Naive thymus-derived CD8-positive, alpha-beta T cell (primary cell): ENCODE data around the gene PDE11A. TPM values are rescaled to one million over a fixed set of nuclear protein-coding genes. Genes with fewer than 3 reads are reported as not detected.

Source experiments
- ATAC-seq, 2 donors: fragments of 150-1000 bp; cut with Tn5 transposase in 1 of 2; sonication (Bioruptor Pico), chemical (Tn5 transposase) in 1 of 2; 1 replicate in 1 of 2; 2 replicates in 1 of 2; pipeline ENCODE4 v1.10.0; 2021; ENCODE audit warnings: mild to moderate bottlenecking in 2 of 2, moderate library complexity in 2 of 2
- POLR2A ChIA-PET: fragments of 350-600 bp; sonication (Branson Sonifier 250); formaldehyde crosslinking; loops from one replicate; lab custom pipeline; 2021; ENCODE audit warnings: antibody characterized with exemption; lab: Charles Lee
- DNase-seq, 10 donors: peaks; one replicate each; pipeline versions ENCODE4 v3.0.0 to v3.0.0-alpha.2; 2020 to 2022
- H3K27ac Mint-ChIP-seq, 10 donors: one replicate each; pipeline ENCODE4 v1.8.0; 2020 to 2022; ENCODE audit warnings: mild to moderate bottlenecking in 10 of 10, mixed read lengths in 10 of 10, moderate library complexity in 4 of 10, inconsistent platforms in 1 of 10
- H3K27me3 Mint-ChIP-seq, 5 donors: one replicate each; pipeline ENCODE4 v1.8.0; 2021 to 2022; ENCODE audit warnings: mixed read lengths in 5 of 5
- H3K36me3 Mint-ChIP-seq, 3 donors: one replicate each; pipeline ENCODE4 v1.8.0; 2020 to 2022; ENCODE audit warnings: mixed read lengths in 3 of 3, mild to moderate bottlenecking in 2 of 3, inconsistent platforms in 1 of 3
- H3K4me1 Mint-ChIP-seq, 4 donors: one replicate each; pipeline ENCODE4 v1.8.0; 2021 to 2022; ENCODE audit warnings: mixed read lengths in 4 of 4
- H3K4me3 Mint-ChIP-seq, 10 donors: one replicate each; pipeline ENCODE4 v1.8.0; 2020 to 2022; ENCODE audit warnings: mild to moderate bottlenecking in 10 of 10, mixed read lengths in 10 of 10, moderate library complexity in 6 of 10, inconsistent platforms in 1 of 10
- H3K9me3 Mint-ChIP-seq, 9 donors: one replicate each; pipeline ENCODE4 v1.8.0; 2020 to 2022; ENCODE audit warnings: mixed read lengths in 9 of 9, mild to moderate bottlenecking in 3 of 9, inconsistent platforms in 1 of 9, moderate library complexity in 1 of 9
- polyA plus RNA-seq, 3 donors: library from polyadenylated mRNA; unstranded; fragments of 300-500 nt; fragmentation: Illumina TruSeq; gene quantifications; one replicate each; pipeline ENCODE4 v1.2.3, GENCODE V29; 2021
- total RNA-seq, 8 experiments: library from RNA in 2 of 8; stranded (reverse) in 2 of 8; gene quantifications; one replicate each; pipeline ENCODE4 v1.2.3 and lab custom pipeline; 2021 to 2026

Gene PDE11A
- total and polyA plus RNA-seq, 5 experiments from 2014 or later, result not detected

DNA sequence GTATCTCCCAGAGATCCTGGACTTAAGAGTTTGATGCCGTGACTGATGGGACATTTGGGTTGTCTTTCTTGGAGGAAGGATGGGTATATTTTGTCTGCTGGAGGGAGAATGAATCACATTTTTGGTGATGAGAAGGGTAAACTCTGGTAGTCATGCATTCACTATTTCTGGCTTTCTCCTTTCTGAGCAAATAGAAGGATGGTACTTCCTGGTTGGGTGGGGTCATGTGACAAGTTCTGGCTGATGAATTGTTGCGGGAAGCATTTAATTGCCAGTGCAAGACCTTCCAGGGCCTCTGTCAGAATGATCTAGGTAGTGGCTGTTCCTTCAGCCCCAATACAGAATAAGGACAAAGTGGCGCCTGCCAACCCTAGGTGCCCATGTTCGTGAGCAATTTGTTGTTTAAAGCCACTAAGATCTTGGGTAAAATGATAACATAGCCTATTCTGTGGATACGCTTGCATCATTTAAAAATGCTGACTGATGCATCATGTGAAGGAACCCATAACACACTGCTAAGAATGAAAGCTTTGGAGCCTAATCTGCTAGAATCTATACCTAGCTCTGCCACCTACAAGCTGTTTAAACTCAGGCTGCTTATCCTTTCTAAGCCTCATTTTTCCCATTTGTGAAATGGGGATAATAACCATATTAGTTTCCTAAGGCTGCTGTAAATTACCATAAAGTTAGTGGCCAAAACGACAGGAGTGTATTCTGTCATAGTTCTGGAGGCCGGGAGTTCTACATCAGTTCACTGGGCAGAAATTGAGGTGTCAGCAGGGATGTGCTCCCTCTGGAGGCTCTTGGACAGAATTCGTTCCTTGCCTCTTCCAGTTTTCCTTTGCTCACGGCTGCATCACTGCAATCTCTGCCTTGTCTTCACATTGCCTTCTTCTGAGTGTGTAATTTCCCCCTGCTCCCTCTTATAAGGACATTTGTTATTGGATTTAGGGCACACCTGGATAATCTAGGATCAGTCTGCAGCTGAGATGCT, 398.7 kb downstream of the PDE11A start:
- no peak for DNase-seq
- H3K27me3 Mint-ChIP-seq, result peaks cover 4 to 27% (median 9%) of the 10 kb centered on the region in 5 donors
- POLR2A ChIA-PET, result no interaction called here
- H3K9me3 Mint-ChIP-seq, result no peaks in the 10 kb centered on the region
- H3K4me3 Mint-ChIP-seq, result no peak overlapping the region
- H3K27ac Mint-ChIP-seq, result no peak overlapping the region
- peaks cover 0 to 2% (median 0%) of the 10 kb centered on the region in 4 donors for H3K4me1 Mint-ChIP-seq
- no peak for ATAC-seq
- no peaks in the 10 kb centered on the region for H3K36me3 Mint-ChIP-seq

GRCh38 chr2:177671662-177672061, 400.9 kb downstream of the PDE11A start:
- H3K27ac Mint-ChIP-seq, result no peak overlapping the region
- no peaks in the 10 kb centered on the region for H3K4me1 Mint-ChIP-seq
- DNase-seq (no peak), ATAC-seq (no peak)
- no peaks in the 10 kb centered on the region for H3K9me3 Mint-ChIP-seq
- POLR2A ChIA-PET, result no interaction called here
- peaks cover 4 to 27% (median 9%) of the 10 kb centered on the region in 5 donors for H3K27me3 Mint-ChIP-seq
- H3K4me3 Mint-ChIP-seq, result no peak overlapping the region
- no peaks in the 10 kb centered on the region for H3K36me3 Mint-ChIP-seq

GRCh38 chr2:177670791-177671535, 401.6 kb downstream of the PDE11A start:
- H3K27me3 Mint-ChIP-seq, result peaks cover 4 to 24% (median 5%) of the 10 kb centered on the region in 5 donors
- DNase-seq (no peak), ATAC-seq (no peak)
- POLR2A ChIA-PET, result no interaction called here
- H3K9me3 Mint-ChIP-seq, result no peaks in the 10 kb centered on the region
- no peaks in the 10 kb centered on the region for H3K4me1 Mint-ChIP-seq
- no peaks in the 10 kb centered on the region for H3K36me3 Mint-ChIP-seq
- no peak overlapping the region for H3K4me3 Mint-ChIP-seq
- H3K27ac Mint-ChIP-seq, result no peak overlapping the region

DNA sequence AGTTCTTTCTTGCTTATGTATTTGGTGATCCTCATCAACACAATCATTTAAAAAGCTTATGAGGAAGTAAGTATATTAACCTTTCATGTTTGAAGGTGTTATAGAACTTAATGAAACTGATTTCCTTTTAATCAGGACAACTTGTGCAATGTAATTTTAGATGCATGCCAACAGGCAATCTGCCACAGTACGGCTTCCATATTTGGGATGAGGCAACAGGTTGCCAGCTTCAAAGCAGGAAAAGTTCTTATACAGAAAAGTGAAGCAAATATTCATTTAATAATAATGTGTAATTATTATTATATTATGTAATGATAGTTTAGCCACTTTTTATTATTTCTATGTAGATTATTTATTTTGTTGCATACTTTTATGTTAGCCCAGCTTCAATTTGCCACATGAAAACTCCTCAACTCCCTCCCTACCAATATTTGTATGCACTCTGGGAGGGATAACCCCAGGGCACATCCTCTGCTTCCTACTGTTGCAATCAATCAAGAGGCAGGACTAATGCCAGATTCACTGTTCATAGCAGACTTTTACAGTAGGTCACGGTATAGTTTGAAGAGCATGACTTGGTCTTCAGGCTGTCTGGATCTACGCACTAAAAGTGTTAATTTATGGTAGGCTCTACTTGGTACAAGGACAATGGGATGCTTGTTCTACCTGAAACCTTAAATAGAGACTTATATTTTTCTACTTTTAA, 402.8 kb downstream of the PDE11A start:
- H3K9me3 Mint-ChIP-seq, result no peaks in the 10 kb centered on the region
- H3K27ac Mint-ChIP-seq, result no peak overlapping the region
- POLR2A ChIA-PET, result no interaction called here
- DNase-seq (no peak), ATAC-seq (no peak)
- peaks cover 0 to 17% (median 4%) of the 10 kb centered on the region in 5 donors for H3K27me3 Mint-ChIP-seq
- H3K4me1 Mint-ChIP-seq, result no peaks in the 10 kb centered on the region
- H3K4me3 Mint-ChIP-seq, result no peak overlapping the region
- no peaks in the 10 kb centered on the region for H3K36me3 Mint-ChIP-seq

DNA sequence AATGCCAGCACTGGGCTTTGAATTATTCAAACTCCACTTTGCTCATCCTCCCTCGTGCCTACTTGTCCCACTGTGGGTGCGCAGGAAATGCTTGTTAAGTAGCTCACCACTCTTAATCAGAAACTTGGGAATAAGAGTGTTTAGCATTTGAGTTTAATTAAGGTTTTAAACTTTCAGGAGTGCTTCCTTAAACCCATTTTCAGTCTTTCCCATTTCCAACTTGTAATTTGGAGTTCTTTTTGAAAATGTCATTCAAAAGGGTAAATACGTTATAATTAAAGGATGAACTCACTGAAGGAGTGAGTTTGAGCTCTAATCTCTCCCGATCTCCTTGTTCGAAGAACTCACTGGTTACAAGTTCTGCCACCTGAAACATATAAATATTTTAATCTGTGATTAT, 403.4 kb downstream of the PDE11A start:
- H3K4me3 Mint-ChIP-seq, result no peak overlapping the region
- ATAC-seq (no peak), DNase-seq (no peak)
- H3K27ac Mint-ChIP-seq, result no peak overlapping the region
- H3K9me3 Mint-ChIP-seq, result no peaks in the 10 kb centered on the region
- no peaks in the 10 kb centered on the region for H3K4me1 Mint-ChIP-seq
- POLR2A ChIA-PET, result no interaction called here
- H3K36me3 Mint-ChIP-seq, result no peaks in the 10 kb centered on the region
- peaks cover 0 to 17% (median 3%) of the 10 kb centered on the region in 5 donors for H3K27me3 Mint-ChIP-seq

DNA sequence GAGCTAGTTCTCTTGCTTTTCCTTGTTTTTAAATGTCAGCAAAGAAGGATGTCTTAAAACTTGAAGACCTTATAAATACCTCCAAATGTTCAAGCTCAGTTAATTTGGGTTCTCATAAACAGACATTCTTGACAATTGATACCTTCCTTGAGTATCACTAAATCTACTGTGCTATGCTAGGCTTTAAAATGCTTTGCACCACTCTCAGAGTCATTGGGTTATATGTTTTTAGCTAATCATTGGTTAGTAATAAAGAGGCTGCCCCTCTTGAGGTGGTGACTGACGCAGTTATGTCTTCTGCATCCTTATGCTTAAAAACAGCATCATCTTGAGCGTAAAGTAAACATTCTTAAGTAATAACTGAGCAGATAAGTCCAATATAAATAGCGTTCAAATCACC, 404.0 kb downstream of the PDE11A start:
- ATAC-seq (no peak), DNase-seq (no peak)
- Mint-ChIP-seq H3K4me3 (no peak overlapping the region), H3K9me3 (no peaks in the 10 kb centered on the region), H3K4me1 (no peaks in the 10 kb centered on the region), H3K27me3 (peaks cover 0 to 17% (median 3%) of the 10 kb centered on the region in 5 donors), H3K36me3 (no peaks in the 10 kb centered on the region), H3K27ac (no peak overlapping the region)
- POLR2A ChIA-PET, result no interaction called here

DNA sequence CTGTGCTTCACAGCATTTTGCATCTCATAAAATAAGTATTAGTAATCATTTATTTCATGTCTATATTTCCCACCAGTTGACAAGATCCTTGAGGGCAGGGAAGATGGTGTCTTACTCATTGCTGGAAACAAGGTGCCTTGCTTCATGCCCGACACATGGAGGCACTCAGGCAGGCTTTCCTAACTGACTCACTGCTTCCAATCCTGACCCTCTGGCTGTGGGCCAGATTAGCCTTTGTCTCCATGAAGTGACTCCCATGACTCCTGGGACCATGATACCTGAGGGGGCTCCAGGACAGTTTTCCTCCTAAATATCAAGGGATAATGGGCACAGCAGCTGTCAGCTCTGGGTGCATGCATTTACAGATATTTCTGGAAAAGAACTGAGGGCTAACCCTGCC, 405.0 kb downstream of the PDE11A start:
- POLR2A ChIA-PET, result no interaction called here
- DNase-seq (no peak), ATAC-seq (no peak)
- no peak overlapping the region for H3K4me3 Mint-ChIP-seq
- peaks cover 0 to 17% (median 3%) of the 10 kb centered on the region in 5 donors for H3K27me3 Mint-ChIP-seq
- H3K27ac Mint-ChIP-seq, result no peak overlapping the region
- H3K36me3 Mint-ChIP-seq, result no peaks in the 10 kb centered on the region
- no peaks in the 10 kb centered on the region for H3K4me1 Mint-ChIP-seq
- no peaks in the 10 kb centered on the region for H3K9me3 Mint-ChIP-seq

DNA sequence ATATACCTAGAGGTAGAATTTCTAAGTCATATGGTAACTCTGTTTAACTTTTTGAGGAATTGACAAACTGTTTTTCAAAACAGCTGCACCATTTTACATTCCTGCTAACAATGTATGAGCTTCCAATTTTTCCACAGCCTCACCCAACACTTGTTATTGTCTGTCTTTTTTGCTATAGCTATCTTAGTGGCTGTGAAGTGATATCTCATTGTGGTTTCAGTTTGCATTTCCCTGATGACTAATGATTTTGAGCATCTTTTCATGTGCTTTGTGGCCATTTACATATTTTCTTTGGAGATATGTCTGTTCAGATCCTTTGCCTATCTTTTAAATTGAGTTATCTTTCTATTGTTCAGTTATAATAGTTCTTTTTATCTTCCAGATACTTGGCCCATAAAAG, 406.2 kb downstream of the PDE11A start:
- peaks cover 0 to 11% (median 2%) of the 10 kb centered on the region in 5 donors for H3K27me3 Mint-ChIP-seq
- POLR2A ChIA-PET, result no interaction called here
- H3K4me3 Mint-ChIP-seq, result no peak overlapping the region
- H3K4me1 Mint-ChIP-seq, result no peaks in the 10 kb centered on the region
- ATAC-seq (no peak), DNase-seq (no peak)
- no peak overlapping the region for H3K27ac Mint-ChIP-seq
- H3K9me3 Mint-ChIP-seq, result no peaks in the 10 kb centered on the region
- H3K36me3 Mint-ChIP-seq, result no peaks in the 10 kb centered on the region

DNA sequence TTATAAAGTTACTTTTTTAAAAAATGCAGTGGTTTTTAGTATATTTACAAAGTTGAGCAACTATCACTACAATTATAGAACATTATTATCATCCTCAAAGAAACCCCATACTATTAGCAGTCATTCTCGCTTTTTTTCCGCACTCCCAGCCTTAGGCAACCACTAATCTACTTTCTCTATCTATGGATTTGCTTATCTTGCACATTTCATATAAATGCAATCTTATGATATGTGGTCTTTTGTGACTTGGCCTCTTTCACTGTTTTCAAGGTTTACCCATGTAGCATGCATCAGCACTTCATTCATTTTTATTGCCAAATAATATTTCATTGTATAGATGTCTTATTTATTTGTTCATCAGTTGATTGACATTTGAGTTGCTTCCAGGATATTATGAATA, 406.6 kb downstream of the PDE11A start:
- Mint-ChIP-seq H3K27ac (no peak overlapping the region), H3K27me3 (peaks cover 0 to 12% (median 3%) of the 10 kb centered on the region in 5 donors), H3K36me3 (no peaks in the 10 kb centered on the region), H3K4me3 (no peak overlapping the region), H3K4me1 (no peaks in the 10 kb centered on the region), H3K9me3 (no peaks in the 10 kb centered on the region)
- ATAC-seq (no peak), DNase-seq (no peak)
- POLR2A ChIA-PET, result no interaction called here

DNA sequence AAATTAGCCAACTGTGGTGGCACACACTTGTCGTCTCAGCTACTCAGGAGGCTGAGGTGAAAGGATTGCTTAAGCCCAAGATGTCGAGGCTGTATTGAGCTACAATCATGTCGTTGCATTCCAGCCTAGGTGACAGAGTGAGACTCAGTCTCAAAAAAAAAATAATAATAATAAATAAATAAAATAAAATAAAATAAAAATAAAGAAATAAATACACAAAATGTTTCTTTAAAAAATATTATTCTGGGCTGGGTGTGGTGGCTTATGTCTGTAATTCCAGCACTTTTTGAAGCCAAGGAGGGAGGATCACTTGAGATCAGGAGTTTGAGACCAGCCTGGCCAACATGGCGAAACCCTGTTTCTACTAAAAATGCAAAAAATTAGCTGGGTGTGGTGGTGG, 407.2 kb downstream of the PDE11A start:
- DNase-seq (no peak), ATAC-seq (no peak)
- H3K27ac Mint-ChIP-seq, result no peak overlapping the region
- H3K27me3 Mint-ChIP-seq, result peaks cover 0 to 10% (median 3%) of the 10 kb centered on the region in 5 donors
- POLR2A ChIA-PET, result no interaction called here
- no peaks in the 10 kb centered on the region for H3K36me3 Mint-ChIP-seq
- no peak overlapping the region for H3K4me3 Mint-ChIP-seq
- H3K9me3 Mint-ChIP-seq, result no peaks in the 10 kb centered on the region
- H3K4me1 Mint-ChIP-seq, result no peaks in the 10 kb centered on the region

DNA sequence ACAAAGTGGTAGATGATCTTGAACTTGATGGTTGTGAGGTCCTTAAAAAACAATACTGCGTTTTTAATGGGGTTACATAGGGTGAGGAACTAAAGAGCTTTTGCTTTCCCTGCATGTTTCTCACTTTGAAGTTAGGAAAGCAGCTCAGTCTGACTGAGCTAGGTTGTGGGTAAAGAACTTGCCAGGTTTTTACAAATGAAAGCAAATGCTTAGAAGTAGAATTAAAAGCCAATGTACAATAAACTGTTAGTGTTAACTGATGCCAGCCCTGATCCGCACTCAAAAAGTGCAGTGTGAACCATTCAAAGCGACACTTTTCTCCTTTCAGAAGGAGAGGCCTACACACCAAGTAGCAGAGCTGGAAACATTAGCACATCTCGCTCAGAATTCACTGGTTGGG, 409.7 kb downstream of the PDE11A start:
- no peaks in the 10 kb centered on the region for H3K36me3 Mint-ChIP-seq
- DNase-seq, result no peak

DNA sequence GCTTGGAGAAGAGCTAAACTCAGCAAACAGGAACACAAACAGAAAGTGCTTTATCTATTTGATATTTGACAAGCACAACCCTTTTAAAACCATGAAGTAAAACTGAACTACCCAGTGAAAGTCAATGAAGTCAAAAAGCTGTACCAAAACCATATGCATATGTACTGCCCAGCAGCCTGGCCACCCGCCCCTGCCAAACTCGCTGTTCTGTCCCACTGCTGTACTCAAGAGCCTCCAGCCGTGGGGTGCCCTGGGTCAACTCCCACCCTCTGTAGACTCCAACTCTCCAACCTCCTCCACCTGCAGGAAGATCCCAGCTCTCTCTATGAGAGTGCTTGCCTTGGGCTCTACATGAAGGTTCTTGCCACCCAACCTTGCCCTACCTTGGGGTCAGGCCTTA, 411.8 kb downstream of the PDE11A start:
- Mint-ChIP-seq H3K4me1 (peaks cover 0 to 6% (median 0%) of the 10 kb centered on the region in 4 donors), H3K27ac (no peak overlapping the region), H3K4me3 (no peak overlapping the region), H3K27me3 (peaks cover 5 to 46% (median 13%) of the 10 kb centered on the region in 5 donors), H3K9me3 (no peaks in the 10 kb centered on the region), H3K36me3 (no peaks in the 10 kb centered on the region)
- POLR2A ChIA-PET, result no interaction called here
- DNase-seq (no peak), ATAC-seq (no peak)

More for the DNA sequence above, 409.7 kb downstream of the PDE11A start:
- no peak for ATAC-seq
- no peak overlapping the region for H3K4me3 Mint-ChIP-seq
- POLR2A ChIA-PET, result no interaction called here
- peaks cover 0 to 28% (median 7%) of the 10 kb centered on the region in 5 donors for H3K27me3 Mint-ChIP-seq
- H3K4me1 Mint-ChIP-seq, result peaks cover 0 to 6% (median 0%) of the 10 kb centered on the region in 4 donors
- H3K9me3 Mint-ChIP-seq, result no peaks in the 10 kb centered on the region
- no peak overlapping the region for H3K27ac Mint-ChIP-seq
